PC-9 (cell line): ENCODE measurements around the gene ARHGAP5.

Experiments
- EZH2 ChIP-seq: fragments of 200-600 bp; sonication (generic); IDR thresholded peaks from 2 replicates; pipeline ENCODE4 v1.8.0; 2017; ENCODE audit warnings: antibody characterized with exemption, low read depth
- TF ChIP-seq, protein P1 (sequence below): fragments of 200-600 bp; sonication (generic); conservative IDR thresholded peaks from 2 replicates; pipeline ENCODE4 v1.6.1; 2017; ENCODE audit warnings: mixed run types, antibody characterized with exemption, mild to moderate bottlenecking, moderate library complexity

DNA sequence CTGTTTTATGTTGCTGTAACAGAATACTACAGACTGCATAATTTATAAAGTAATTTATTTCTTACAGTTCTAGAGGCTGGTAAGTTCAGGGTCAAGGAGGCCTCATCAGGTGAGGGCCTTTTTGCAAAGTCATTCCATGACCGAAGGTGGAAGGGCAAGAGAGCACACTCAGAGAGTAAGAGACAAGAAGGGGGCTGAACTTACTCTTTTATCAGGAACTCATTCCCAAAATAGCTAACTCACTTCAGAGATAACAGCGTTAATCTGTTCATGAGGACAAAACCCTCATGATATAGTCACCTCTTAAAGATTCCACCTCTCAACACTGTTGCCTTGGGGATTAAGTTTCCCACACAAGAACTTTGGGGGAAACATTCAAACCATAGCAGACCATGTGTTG, 73.3 kb downstream of the ARHGAP5 start:
- TF ChIP-seq, protein P1, sequence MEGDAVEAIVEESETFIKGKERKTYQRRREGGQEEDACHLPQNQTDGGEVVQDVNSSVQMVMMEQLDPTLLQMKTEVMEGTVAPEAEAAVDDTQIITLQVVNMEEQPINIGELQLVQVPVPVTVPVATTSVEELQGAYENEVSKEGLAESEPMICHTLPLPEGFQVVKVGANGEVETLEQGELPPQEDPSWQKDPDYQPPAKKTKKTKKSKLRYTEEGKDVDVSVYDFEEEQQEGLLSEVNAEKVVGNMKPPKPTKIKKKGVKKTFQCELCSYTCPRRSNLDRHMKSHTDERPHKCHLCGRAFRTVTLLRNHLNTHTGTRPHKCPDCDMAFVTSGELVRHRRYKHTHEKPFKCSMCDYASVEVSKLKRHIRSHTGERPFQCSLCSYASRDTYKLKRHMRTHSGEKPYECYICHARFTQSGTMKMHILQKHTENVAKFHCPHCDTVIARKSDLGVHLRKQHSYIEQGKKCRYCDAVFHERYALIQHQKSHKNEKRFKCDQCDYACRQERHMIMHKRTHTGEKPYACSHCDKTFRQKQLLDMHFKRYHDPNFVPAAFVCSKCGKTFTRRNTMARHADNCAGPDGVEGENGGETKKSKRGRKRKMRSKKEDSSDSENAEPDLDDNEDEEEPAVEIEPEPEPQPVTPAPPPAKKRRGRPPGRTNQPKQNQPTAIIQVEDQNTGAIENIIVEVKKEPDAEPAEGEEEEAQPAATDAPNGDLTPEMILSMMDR: no peak
- TF ChIP-seq EZH2: no peak
